Stomach smooth muscle (tissue), 2 donors: Measurements from ENCODE around the gene PITPNM3.

Source experiments
- H3K27ac ChIP-seq: one replicate; pipeline ENCODE4 v1.7.0; 2013; ENCODE audit warnings: mild to moderate bottlenecking, low read length, inconsistent platforms
- H3K27me3 ChIP-seq, 2 donors: one replicate each; pipeline ENCODE4 v1.7.0; 2013; ENCODE audit warnings: low read length in 2 of 2; ENCODE audit not compliant: insufficient read depth in 2 of 2, control insufficient read depth in 1 of 2
- H3K36me3 ChIP-seq, 2 donors: one replicate each; pipeline ENCODE4 v1.7.0; 2013; ENCODE audit warnings: low read length in 2 of 2; ENCODE audit not compliant: control insufficient read depth in 2 of 2, insufficient read depth in 2 of 2
- H3K4me1 ChIP-seq: one replicate; pipeline ENCODE4 v1.7.0; 2013; ENCODE audit warnings: low read length; ENCODE audit not compliant: control insufficient read depth, insufficient read depth
- H3K4me3 ChIP-seq, 2 donors: one replicate each; pipeline ENCODE4 v1.7.0; 2013; ENCODE audit warnings: low read length in 2 of 2
- H3K9ac ChIP-seq, 2 donors: one replicate each; pipeline ENCODE4 v1.7.0; 2013; ENCODE audit warnings: low read length in 2 of 2, mild to moderate bottlenecking in 1 of 2
- H3K9me3 ChIP-seq, 2 donors: one replicate each; pipeline ENCODE4 v1.7.0; 2013; ENCODE audit warnings: low read length in 2 of 2; ENCODE audit not compliant: control insufficient read depth in 2 of 2
- donor health status: healthy.
- donor health status: Pancreatic carcinoma.

Gene PITPNM3

DNA sequence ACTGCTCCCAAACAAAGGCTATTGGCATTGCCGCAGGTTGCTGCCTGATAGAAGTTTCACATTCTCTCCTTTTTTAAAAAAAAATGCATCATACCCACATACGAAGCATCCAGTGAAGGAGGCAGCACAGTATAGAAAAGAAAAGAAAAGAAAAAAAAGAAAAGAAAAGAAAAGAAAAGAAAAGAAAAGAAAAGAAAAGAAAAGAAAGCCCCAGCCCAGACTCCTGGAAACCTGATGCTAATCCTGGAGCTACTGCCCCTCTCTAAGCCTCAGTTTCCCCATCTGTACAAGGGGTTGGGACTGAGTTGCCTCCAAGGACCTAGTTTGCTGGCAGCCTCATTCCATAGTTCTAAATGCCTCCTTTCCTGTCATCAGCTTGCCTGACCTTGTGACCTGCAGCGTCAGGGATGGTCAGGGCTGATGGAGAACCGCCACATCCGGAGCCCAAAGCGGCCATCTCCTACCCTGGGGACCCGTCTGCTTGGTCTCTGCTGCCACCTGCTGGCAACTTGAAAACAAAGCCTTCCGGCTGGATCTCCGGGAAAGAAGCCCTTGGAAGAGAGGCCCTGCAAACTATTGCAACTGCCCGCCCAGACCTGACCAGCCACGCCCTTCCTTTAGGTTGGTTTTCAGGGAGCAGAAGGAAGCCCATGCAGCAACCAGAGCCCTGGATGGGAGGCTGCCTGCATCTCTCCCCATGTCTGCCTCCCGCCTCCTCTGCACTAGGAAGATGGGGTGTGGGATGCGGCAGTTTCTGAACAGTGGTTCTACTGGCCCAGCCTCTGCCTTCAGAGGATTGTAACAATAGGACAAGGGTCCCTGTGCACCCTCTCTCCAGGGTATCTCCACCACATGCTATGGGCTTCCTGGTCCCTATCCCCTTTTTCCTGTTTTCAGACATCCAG, 134.4 kb downstream of the PITPNM3 start:
- no peaks in the 10 kb centered on the region for H3K9me3 ChIP-seq
- no peak overlapping the region for H3K4me3 ChIP-seq
- H3K27me3 ChIP-seq, result peaks cover 6 to 17% of the 10 kb centered on the region in 2 donors
- H3K4me1 ChIP-seq, result no peaks in the 10 kb centered on the region
- no peaks in the 10 kb centered on the region for H3K36me3 ChIP-seq
- H3K27ac ChIP-seq, result no peak overlapping the region
- no peak overlapping the region for H3K9ac ChIP-seq

DNA sequence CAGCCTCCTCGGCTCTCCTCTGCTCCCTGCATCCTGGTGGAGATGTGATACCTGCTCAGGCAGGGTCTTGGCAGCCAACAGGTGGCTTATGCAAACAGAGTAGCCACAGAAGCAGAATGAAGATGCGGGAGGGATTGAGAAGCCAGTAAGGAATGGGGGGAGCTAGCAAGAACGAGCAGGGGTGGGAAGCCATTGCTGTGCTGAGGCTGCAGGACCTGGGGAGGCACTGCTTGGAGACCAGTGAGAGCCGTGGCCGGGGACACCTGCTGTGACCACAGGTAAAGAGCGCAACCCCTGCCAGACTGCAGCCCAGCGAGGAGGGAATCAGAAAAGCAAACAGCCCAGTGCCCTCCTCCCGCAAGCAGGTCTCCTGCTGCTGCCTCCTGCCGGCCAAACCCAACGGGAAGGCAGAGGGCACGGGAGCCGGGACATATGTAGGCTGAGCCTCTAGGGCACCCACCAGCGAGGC, 136.1 kb downstream of the PITPNM3 start:
- peaks cover 6 to 17% of the 10 kb centered on the region in 2 donors for H3K27me3 ChIP-seq
- no peak overlapping the region for H3K4me3 ChIP-seq
- H3K9ac ChIP-seq, result no peak overlapping the region
- H3K36me3 ChIP-seq, result no peaks in the 10 kb centered on the region
- no peak overlapping the region for H3K27ac ChIP-seq
- H3K4me1 ChIP-seq, result no peaks in the 10 kb centered on the region
- H3K9me3 ChIP-seq, result no peaks in the 10 kb centered on the region

DNA sequence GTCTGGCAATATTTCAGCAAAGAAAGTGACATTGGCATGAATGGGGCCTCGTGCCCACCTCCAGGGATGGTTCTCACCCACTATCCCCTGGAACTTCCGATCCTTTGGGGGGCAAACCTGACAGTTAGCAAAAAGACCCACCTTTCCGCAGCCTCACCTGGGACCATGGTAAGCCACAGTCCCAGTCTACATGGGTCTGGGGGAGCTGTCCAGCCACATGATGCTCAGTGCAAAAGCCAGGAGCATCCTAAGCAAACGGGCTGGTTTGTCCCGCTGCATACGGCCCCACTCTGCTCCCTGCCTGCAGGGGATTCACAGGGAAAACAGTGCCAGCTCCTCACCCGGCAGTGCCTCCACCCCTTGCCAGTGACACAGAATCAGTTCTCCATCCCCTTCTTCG, 140.7 kb downstream of the PITPNM3 start:
- no peaks in the 10 kb centered on the region for H3K4me1 ChIP-seq
- no peak overlapping the region for H3K4me3 ChIP-seq
- H3K36me3 ChIP-seq, result no peaks in the 10 kb centered on the region
- no peak overlapping the region for H3K9ac ChIP-seq
- H3K27me3 ChIP-seq, result peaks cover 2 to 19% of the 10 kb centered on the region in 2 donors
- no peak overlapping the region for H3K27ac ChIP-seq
- H3K9me3 ChIP-seq, result no peaks in the 10 kb centered on the region

DNA sequence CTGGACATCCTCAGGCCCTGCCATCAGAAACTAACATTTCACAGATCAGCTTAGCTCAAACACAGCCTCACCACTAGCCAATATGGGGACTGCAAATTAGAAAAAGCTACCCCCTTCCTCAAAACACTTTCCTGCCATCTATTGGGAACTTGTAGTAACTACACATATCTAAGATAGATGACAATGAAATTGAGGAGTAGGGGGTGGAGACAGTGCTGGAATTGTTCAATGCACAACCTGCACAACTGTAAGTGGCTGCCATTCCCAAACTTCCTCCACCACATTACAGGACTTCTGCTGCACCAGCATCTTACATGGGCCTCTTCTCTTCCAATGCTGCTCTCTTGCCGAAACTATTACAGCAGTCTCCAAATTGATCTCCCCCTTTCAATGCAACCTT, 143.3 kb downstream of the PITPNM3 start:
- no peak overlapping the region for H3K4me3 ChIP-seq
- peaks cover 0 to 14% of the 10 kb centered on the region in 2 donors for H3K27me3 ChIP-seq
- H3K9ac ChIP-seq, result no peak overlapping the region
- no peaks in the 10 kb centered on the region for H3K4me1 ChIP-seq
- no peaks in the 10 kb centered on the region for H3K9me3 ChIP-seq
- H3K27ac ChIP-seq, result no peak overlapping the region
- no peaks in the 10 kb centered on the region for H3K36me3 ChIP-seq

DNA sequence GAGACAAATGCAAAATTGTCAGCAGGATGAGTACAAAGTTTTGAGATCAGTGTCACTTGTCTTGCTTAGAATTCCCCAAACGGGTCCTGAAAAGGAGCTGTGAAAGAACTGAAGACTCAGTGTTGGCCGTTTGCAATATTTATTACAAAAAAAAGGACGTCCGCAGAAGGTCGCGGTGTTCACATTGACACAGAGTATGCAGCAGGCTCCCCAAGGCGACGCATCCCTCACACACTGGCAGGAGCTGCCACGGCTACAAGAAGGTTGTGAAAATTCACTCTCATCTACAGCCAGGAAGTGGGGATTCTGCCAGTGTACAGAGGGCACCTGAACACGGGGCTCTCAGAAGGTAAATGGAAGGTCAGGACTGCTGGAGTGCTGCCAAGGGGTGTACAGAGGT, 147.6 kb downstream of the PITPNM3 start:
- Histone ChIP-seq H3K27ac (no peak overlapping the region), H3K4me3 (no peak overlapping the region), H3K27me3 (peaks cover 0 to 8% of the 10 kb centered on the region in 2 donors), H3K4me1 (no peaks in the 10 kb centered on the region), H3K9ac (no peak overlapping the region), H3K9me3 (no peaks in the 10 kb centered on the region), H3K36me3 (no peaks in the 10 kb centered on the region)

DNA sequence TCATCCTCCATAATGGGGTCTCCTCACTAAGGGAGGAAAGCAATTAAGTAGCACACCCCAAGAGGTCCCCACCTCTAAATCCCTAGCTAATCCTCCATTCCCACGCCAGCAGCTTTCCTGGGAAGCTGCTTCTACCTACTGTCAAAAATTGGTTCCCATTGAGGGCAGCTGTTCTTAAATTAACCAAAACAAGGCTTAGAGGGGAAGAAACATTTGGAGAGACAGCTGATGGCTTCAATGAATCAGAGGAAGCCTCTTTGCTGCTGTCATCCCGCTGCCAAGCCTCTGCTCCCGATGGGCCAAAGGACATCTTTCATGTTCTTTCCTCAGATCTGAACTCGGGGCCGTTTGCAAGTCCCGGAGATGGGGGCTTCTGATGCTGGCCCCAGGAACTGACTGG, 148.1 kb downstream of the PITPNM3 start:
- Histone ChIP-seq H3K4me1 (no peaks in the 10 kb centered on the region), H3K36me3 (no peaks in the 10 kb centered on the region), H3K27me3 (peaks cover 0 to 7% of the 10 kb centered on the region in 2 donors), H3K9ac (no peak overlapping the region), H3K27ac (no peak overlapping the region), H3K4me3 (no peak overlapping the region), H3K9me3 (no peaks in the 10 kb centered on the region)

DNA sequence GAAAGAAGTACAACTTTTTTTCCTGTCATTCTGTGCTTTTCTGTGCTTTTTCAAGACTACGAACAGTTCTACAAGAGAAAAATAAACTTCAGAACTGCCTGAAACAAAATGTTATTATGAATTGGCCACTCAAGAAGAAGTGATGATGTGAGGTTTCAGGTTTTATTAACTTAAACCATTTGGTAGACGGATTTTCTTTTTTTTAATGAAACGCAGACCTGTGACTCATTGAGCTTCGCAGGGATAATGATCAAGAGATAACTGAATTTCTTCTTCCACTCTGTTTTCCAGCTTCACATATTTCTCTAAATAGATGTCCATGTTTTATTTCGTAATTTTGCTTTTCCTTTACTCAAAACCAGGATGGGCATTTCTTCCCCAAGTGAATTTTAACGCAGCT, 154.1 kb downstream of the PITPNM3 start:
- peaks cover 0 to 3% of the 10 kb centered on the region in 2 donors for H3K27me3 ChIP-seq
- H3K27ac ChIP-seq, result no peak overlapping the region

More for the DNA sequence above, 154.1 kb downstream of the PITPNM3 start:
- Histone ChIP-seq H3K36me3 (no peaks in the 10 kb centered on the region), H3K9me3 (peaks cover 4 to 12% of the 10 kb centered on the region in 2 donors), H3K4me3 (no peak overlapping the region), H3K4me1 (no peaks in the 10 kb centered on the region), H3K9ac (no peak overlapping the region)
